Umbilical cord (tissue), 2 donors: ENCODE results near the gene MLST8. TPM values are rescaled to one million over a fixed set of nuclear protein-coding genes. Genes with fewer than 3 reads are reported as not detected.
"Not testable (repeated sequence)": the region's sequence is repeated elsewhere in the genome, so short reads cannot be mapped to it uniquely, and the experiment has no call there.

Source experiments
- DNase-seq: peaks from one replicate; pipeline ENCODE4 v3.0.0-alpha.2; 2015; ENCODE audit warnings: low spot score
- total RNA-seq: library from RNA; depleted of rRNA; stranded (reverse); fragments of >200 nt; gene quantifications from one replicate; pipeline ENCODE4 v1.2.3, GENCODE V29; 2014; ENCODE audit warnings: low replicate concordance; ENCODE audit not compliant: insufficient read depth

MLST8 gene
- total RNA-seq, 1 donor from 2014 or later = 25.8 TPM

DNA sequence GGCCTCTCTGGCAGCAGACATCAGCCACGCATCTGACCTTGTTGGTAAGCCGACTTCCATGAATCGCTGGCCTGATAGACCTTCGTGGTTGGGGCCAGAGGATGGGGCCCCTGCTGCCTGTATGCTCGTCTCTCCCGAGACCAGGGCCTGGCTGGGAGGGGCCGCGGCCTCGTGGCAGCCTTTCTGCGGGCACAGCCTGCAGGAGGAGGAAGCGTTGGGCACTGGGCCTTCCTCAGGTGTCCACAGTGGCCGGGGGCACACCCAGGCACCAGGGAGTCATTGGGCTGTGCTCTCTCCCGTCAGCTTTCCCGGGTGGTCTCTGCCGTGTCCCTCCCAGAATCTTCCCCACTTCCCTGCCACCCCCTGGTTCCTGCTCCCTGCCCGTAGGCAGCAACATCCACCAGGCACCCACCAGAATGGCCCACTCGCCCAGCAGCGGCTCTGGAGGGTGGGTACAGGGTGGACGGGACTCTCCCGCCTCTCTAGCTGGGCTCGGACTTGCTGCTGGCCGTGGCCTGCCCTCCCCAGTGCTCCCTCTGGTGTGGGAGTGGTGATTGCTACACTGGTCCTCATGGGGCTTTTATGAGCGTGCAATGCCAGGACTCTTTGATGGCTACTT is 24.5 kb downstream of the MLST8 start:
- no peak for DNase-seq

DNA sequence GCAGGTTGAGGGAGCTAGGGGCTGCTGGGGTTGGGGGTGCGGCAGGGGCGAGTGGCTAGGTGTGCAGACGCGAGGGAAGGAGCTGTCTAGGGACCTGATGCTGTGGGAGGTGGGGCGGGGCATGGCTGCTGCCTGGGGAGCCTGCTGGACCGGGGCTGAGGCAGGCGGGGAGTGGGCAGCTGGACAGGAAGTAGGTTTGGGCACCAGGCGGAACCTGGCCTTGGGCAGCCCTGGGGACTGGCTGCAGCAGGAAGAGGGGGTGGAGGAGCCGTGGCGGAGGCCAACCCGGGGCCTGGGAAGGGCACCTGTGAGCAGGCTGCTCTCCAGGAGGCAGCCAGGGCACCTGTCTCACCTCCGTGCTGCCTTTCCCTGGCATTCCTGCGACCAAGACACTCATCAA is 25.1 kb downstream of the MLST8 start:
- DNase-seq = no peak

DNA sequence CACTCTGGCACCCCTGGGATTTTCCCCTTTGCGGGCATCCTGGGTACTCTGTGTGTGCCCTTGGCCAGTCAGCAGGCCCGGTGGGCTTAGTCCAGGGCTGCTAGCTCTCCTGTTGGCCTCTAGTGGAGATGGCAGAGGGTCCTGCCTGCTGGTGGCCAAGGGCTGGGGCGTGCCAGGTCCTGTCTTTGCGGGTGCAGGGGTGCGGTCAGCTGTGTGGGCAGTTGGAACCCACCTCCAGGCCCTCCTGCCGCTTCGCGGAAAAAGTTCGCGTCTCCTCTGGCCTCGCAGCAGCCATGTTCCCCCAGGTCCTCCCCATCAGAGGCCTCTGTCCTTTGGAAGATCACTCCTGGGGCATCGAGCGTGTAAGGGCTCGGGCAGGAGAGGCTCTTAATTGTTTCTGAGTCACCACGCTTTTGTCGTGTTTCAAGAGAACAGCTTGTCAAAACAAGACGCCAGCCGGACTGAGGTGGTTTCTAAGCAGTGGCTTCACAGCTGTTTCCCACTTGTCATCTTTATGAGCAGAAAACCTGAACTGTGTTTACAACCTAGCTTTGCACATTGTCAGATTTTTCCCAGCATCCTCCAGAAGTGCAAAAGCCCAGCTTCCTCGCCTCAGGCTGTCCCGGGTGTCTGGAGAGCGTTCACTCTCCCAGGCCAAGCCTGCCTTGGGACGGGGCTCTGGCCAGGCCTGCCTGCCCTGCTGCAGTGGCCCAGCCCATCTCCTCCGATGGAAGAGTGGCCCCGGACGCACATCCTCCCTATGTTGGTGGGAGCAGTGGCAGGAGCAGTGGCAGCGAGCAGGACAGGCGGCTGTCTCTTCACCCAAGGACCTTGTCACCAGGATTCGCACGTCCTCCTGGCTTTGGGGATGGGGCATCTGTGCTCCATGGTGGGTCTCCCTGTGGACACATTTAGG is 26.0 kb downstream of the MLST8 start:
- DNase-seq = no peak

DNA sequence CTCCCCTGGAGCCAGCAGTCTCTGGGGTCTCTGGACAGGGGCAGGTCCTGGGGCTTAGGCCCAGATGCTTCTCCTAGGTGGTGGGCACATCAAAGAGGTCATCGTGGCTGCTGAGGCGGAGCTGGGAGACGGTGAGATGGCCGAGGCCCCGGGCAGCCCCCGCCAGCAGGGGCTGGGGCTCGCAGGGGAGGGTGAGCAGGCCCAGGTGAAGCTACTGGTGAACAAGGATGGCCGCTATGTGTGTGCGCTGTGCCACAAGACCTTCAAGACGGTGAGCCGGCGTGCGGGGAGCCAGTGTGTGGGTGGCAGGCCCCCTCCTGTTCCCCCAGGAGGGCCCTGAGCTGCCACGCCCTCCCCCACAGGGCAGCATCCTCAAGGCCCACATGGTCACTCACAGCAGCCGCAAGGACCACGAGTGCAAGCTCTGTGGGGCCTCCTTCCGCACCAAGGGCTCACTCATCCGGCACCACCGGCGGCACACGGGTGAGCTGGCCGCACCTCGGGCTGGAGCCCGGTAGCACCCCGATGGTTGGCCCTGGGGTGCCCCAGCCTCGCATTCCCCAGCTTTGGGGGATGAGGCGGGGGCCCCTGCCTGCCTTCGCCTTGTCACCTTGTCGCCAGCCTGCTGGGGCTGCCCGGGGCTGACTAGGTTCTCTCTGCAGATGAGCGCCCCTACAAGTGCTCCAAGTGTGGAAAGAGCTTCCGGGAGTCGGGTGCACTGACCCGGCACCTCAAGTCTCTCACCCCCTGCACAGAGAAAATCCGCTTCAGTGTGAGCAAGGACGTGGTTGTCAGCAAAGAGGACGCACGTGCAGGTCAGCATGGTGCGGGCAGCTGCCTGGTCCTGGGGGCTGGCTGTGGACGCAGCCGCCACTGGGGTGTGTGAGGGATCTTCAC is 27.1 kb downstream of the MLST8 start:
- no peak for DNase-seq

GRCh38 chr16:2233046-2233775 is 28.0 kb downstream of the MLST8 start:
- DNase-seq = no peak

- DNase-seq = no peak
Observed at GRCh38 chr16:2233872-2234812, 28.9 kb downstream of the MLST8 start.

GRCh38 chr16:2234813-2235170 is 29.5 kb downstream of the MLST8 start:
- no peak for DNase-seq

DNA sequence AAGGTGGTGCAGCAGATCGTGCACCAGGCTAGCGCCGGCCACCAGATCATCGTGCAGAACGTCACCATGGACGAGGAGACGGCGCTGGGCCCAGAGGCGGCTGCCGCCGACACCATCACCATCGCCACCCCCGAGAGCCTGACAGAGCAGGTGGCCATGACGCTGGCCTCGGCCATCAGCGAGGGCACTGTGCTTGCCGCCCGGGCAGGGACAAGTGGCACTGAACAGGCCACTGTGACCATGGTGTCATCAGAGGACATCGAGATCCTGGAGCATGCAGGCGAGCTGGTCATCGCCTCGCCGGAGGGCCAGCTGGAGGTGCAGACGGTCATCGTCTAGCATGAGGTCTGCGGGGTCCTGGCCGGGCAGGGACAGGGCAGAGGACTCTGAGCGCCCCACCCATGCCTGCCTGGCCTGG is 30.0 kb downstream of the MLST8 start:
- no peak for DNase-seq

DNA sequence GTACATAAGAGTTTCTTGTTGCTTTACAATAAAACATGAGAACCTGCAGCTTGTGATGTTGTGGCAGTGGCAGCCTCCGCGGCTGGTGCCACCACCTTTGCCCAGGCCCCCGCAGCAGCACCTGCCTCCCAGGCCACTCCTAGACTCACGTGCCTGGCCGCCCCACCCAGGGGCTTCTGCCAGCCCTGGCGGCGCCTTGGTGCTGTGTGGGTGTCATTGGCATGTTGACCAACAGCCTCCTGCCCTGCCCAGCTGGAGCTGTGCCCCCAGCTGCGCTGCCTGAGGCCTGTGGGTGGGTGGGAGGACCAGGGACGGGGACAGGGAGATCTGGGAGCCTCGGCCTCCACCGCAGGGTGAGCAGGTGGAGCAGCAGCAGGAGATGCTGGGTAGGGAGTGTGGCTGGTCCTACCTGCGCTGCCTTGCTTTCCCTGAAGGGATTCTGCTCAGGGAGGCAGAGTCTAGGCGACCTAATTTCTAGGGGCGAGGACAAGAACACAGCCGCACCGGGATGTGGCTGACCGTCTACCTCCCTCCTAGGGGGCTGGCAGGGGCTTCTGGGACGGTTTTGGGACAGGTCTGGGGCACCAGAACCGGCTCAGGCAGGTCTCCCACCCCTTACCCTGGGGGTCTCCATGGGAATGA is 30.6 kb downstream of the MLST8 start:
- no peak for DNase-seq

DNA sequence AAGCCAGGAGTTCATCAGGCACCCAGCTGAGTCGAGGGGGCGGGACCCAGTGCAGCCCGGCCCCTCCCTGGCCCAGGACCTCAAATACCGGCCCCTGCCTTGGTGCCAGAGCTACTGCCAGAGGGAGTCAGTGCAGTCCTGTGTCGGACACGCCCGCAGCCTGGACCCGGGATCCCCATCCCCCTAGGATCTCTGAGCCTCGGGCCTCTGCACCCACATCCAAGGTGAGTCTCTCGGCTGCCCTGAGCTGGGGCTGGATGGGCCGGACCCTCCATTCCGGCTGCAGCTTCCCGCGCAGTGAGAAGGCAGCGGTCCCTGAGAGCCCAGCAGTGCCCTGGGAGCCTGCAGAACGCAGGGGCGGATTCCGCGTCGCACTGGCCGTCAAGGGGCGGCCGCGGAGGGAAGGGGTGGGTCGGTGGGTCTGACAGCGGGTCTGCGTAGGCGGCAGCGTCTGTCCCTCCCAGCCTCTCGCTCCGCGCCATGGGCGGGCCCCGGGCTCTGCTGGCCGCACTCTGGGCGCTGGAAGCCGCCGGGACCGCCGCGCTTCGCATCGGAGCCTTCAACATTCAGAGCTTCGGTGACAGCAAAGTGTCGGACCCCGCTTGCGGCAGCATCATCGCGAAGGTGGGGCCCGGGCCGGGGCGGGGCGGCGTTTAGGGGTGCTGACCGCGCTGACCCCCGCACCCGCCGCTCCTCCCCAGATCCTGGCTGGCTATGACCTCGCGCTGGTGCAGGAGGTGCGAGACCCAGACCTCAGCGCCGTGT is 31.3 kb downstream of the MLST8 start, which contains the start of gene DNASE1L2:
DNASE1L2 (plus strand) TSS at position 108 of the 765 bp plus-strand sequence; CDS start at position 481, 373 bp downstream.
- no peak for DNase-seq

GRCh38 chr16:2237102-2237482 is 31.8 kb downstream of the MLST8 start:
- DNase-seq = no peak

DNA sequence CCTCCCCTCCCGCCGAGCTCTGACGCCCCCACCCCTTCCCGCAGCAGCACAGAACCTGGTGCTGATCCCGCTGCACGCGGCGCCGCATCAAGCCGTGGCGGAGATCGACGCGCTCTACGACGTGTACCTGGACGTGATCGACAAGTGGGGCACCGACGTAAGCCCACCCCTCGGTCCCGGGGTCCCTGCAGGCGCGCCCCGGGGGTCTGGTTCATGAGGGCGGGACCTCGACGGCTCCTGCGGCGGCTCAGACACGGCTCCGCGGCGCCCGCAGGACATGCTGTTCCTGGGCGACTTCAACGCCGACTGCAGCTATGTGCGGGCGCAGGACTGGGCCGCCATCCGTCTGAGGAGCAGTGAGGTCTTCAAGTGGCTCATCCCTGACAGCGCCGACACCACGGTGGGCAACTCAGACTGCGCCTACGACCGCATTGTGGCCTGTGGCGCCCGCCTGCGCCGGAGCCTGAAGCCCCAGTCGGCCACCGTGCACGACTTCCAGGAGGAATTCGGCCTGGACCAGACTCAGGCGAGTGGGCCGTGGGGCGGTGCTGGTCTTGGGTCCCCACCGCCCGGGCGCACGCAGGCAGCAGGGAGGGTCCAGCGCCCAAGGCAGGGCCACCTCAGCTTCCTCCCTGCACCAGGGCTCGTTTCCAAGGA is 32.4 kb downstream of the MLST8 start:
- no peak for DNase-seq

DNA sequence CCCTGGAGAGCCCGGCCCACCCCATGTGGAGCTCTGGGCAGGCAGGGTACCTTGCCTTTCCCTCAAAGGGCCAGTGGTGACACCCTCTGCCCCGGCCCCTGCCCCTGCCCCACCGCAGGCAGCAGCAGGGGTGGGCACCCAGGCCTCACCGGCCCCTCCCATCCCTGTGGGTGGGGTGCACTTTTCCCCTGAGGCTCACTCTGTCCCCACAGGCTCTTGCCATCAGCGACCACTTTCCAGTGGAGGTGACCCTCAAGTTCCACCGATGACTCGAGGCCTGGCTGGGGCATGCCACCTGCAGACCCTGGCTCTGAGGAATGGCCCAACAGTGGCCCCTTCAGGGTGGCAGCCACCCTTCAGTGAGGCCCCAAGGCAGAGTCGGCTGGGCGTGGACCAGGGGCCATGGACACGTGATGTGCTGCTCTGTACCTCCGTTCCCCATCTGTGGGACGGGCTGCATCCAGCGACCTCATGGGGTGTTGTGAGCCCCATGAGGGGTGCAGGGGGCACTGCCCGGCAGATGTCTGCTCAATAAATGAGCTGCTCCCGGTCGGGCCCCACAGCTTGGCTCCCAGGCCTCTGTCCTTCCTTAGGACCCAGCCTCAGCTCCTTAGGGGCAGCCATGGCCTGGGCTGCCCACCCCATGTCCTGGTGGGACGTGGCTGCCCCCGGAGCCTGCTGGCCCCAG is 33.0 kb downstream of the MLST8 start:
- DNase-seq = no peak

DNA sequence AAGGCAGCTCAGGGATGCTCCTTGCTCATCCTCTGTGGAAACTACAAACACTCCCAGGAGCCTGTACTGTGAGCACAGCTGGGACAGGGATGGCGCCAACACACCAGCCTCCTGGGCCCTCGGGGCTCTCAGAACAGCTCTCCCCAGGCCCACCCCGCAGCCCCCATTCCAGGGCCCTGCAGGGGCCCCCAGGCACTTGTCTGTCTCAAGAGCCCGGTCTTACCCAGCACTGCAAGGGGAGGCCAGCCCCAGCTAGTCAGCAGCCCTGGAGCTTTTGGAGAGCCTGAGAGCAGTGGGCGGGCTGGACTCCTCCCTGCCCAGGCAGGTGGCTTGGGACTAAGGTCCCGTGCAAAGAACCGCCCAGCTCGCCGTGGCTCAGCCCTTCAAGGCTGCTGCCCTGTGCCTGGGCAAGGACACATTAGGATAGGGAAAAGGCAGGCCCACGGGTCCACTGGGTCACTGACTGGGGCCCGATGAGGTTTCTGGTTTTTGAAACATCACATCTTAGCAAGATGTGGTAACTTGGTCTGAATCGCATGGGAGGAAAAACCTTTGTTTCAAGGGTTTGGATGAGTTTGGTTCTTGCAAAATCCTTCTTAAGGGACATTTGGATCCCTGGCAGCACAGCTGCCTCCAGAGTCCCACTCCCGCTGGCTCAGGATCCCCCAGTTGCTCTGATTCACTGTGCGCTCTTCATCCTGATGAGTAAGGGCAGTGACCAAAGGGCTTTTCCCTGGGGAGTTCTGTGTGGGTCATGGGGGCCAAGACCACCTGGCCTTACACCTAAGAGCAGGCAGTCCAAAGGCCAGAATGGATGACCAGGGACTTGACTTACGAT is 33.8 kb downstream of the MLST8 start:
- no peak for DNase-seq

DNA sequence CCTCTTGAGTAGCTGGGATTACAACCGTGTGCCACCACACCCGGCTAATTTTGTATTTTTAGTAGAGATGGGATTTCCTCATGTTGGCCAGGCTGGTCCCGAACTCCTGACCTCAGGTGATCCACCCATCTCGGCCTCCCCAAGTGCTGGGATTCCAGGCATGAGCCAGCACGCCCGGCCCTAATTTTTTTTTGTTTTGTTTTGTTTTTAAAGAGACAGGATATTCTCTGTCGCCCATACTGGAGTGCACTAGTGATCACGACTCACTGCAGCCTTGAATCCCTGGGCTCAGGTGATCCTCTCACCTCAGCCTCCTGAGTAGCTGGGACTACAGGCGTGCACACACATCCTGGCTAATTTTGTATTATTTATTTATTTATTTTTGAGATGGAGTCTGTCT is 35.1 kb downstream of the MLST8 start:
- DNase-seq = not testable (repeated sequence)

GRCh38 chr16:2242598-2242997 is 37.3 kb downstream of the MLST8 start:
- no peak for DNase-seq

GRCh38 chr16:2243031-2243528 is 37.8 kb downstream of the MLST8 start:
- DNase-seq = no peak
